GM12874 (cell line): ENCODE results near the gene CCDC197.

Source experiments
- TF ChIP-seq, protein P1 (sequence below): IDR thresholded peaks from 2 replicates; pipeline ENCODE4 v1.5.1; 2011; ENCODE audit warnings: low read depth, mild to moderate bottlenecking, control low read depth, low read length, moderate library complexity; ENCODE audit not compliant: insufficient read depth

The CCDC197 gene

DNA sequence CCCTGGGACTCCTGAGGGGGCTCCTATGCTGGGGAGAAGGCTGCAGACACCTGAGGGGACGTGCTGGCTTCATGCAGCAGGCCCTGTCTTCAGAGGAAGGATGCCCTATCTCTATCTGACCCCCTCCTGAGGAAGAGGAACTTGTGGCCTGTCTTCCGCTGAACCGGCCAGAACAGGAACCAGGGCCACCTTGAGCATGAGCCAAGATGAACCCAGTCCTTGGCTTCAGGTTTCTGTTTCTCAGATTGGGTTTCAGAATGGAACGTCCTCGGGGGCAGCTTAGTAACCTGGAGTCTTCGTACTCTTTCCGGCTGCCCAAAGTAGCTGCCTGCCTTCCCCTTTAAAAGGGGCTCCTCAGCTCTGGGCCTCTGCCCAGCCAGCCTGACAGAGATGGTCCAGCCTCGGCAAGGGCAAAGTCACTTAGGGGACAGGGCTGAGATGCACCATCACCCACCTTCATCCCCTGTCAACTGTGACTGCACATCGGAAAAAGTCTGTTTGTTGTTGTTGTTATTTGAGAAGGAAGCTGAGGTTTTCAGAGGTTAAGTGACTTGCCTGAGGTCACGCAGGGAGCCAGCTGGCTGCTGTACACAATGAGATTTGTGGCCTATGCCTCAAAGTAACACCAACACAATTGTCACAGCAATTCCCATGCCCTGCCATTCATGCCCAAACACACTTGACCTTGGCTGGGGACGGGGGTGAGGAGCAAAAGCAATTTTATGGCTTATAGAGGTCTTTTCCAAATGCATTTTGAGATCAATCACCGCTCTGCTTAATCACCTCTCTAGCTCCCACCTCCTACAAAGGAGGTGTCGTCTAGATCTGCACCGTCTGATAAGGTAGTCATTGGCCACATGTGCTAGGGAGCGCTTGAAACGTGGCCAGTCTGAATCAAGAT, 34.1 kb upstream of the CCDC197 start:
- TF ChIP-seq, protein P1, sequence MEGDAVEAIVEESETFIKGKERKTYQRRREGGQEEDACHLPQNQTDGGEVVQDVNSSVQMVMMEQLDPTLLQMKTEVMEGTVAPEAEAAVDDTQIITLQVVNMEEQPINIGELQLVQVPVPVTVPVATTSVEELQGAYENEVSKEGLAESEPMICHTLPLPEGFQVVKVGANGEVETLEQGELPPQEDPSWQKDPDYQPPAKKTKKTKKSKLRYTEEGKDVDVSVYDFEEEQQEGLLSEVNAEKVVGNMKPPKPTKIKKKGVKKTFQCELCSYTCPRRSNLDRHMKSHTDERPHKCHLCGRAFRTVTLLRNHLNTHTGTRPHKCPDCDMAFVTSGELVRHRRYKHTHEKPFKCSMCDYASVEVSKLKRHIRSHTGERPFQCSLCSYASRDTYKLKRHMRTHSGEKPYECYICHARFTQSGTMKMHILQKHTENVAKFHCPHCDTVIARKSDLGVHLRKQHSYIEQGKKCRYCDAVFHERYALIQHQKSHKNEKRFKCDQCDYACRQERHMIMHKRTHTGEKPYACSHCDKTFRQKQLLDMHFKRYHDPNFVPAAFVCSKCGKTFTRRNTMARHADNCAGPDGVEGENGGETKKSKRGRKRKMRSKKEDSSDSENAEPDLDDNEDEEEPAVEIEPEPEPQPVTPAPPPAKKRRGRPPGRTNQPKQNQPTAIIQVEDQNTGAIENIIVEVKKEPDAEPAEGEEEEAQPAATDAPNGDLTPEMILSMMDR, result no peak

DNA sequence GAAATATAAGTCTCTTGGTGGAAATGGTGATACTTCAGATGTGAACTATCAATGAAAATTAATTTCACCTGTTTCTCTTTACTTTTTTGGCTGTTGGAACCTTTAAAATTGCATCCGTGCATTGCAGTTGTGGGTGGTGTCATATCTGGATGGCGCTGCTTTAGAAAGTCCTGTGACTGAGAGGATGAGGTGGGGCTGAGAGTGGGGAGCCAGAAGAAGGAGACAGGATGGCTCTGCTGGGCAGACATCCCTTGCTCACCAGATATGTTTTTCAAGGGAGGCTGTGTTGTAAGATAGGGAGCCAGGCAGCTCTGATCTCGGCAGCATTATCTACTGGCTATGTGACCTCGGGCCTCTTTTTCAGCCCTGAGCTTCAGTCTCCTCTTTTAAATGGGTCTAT, 33.4 kb upstream of the CCDC197 start:
- TF ChIP-seq, protein P1, result no peak

DNA sequence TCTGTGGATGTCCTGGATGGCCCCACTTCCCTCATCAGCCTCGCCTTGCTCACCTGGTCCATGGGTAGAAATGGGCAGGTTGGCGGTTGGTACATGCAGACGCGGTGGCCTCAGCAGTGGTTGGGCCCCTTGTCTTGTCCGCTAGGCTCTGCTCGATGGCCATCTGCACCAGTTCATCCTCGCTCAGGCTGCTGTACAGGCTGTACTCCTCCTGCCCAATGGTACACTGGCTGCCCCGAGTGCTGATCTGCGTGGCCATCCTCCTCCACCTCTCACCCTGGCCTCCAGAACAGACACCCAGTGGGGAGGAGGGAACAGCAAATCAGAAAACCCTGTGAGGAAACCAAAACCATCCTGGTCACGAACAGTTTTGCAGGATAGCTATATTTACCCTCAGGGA, 32.8 kb upstream of the CCDC197 start:
- TF ChIP-seq, protein P1, result no peak

DNA sequence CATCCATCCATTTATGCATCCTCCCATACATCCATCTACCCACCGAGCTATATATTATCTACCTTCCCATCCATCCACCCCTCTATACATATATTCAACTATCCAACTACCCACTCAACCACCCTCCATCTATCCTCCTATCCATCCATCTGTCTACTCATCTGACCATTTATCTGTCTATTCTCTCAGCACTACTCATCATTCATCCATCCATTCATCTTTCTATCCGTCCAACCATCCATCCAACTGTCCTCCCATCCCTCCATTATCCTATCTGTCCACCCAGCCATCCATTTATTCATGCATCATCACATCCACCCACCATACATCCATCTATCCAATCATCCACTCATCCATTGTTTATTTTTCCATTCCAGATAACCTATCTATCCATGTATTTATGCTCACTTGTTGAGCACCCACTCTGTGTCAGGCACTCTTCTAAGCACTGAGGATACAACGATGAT, 32.2 kb upstream of the CCDC197 start:
- TF ChIP-seq, protein P1, result no peak

DNA sequence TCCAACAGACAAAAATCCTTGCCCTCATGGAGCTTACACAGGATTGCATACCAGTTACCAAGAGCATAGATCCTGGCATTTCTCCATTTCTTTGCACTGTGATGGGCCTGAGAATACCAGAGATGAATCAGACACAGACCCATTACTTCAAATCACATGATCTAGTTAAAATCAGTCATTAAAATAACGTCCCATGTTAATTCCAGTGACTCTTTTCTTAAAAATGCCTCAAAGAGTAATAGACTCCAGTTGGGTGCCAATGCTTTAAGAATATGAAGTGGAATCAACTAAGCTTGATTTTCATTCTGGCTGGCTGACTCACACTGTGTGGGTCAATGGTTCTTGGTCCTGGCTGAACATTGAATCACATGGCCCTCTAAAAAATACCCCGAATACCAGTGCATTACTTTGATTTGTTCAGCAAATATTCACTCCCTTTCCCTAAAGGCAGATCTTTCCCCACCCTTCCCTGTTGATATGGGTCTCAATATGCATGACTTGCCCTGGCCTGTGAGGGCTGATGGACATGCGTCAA, 31.7 kb upstream of the CCDC197 start:
- TF ChIP-seq, protein P1, result no peak

DNA sequence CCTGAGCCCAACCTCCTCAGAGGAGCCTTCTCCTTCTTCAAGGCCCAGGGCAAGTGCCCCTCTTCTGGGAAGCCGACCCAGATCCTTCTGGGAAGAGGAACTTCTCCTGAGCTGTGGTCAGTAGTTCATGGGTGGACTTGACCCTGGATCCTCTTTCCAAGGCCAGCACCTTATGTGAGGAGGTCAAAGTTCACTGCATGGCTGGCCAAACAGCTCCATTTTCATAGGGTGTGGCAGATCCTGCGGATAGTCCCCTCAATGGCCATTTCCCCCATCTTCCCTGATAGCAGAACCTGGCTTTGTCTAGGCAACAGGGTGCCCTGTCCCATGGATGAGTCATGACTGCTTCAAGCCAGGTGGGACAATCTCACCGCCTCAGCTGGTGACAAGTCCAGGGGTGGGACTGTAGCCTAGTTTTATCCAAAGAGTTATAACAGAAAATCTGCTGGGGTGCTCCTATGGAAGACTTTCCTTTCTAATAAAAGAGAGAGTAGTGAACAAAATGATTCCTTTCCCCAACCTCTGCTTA, 31.1 kb upstream of the CCDC197 start:
- TF ChIP-seq, protein P1, result no peak

DNA sequence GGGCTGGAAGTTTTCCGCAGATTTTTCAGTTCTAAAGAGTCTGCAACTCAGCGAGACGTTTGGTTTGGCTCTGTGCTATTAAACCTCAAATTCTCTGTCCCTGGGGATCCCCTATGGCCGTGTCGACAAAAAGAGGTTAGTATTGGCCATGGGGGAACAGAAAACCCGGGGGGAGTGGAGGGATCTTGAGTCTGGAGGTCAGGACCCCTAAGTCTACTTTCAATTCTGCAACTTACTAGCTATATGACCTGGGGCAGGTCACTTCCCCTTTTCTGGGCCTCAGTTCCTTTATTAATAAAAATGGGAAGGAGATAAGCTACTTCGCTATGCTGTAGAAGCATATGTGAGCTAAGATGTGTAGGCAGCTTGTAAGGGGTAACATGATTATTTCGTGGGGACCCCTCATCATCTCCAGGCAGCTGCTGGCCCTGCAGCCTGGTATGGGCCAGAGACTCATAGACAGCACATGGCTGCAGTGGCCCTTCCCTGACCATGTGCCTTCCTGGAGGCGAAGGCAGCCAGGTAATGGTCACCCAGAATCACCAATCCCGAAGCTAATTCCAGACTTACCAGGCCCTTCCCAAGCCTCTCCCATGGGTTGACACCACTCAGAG, 29.4 kb upstream of the CCDC197 start:
- TF ChIP-seq, protein P1, result no peak
